ENCODE data around the gene ITGAD.

DNA sequence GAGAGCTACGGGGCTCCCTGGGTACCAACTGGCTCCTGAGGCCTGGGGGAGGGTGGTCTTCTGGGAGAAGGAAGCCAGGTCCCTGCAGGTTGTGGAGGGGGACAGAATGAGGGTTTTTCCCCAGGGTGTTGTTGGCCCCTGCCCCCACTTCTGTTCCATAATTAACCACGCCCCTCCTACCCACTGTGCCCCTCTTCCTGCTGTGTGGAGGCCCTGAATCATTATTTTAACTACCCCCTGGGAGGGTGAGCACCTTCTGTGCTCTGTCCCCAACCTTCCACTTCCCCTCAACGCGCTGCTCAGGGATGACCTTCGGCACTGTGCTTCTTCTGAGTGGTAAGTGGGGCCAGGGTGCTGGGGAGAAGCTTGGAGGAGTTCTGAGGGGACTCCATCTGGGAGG lies at the start of gene ITGAD:
- TF ChIP-seq CTCF (IDR thresholded peaks at IDR 0.05; ENCODE audit: borderline replicate concordance, extremely low read depth, low read length, poor library complexity, severe bottlenecking) (no peak), EZH2 (IDR thresholded peaks at IDR 0.05; ENCODE audit: borderline replicate concordance, low read depth, low read length, severe bottlenecking) (no peak)
